ENCODE results near the gene ACVR1B. TPM values are rescaled to one million over a fixed set of nuclear protein-coding genes. Genes with fewer than 3 reads are reported as not detected.
A peak's percentile ranks its signal among the peaks of the same experiment; 100 is the strongest.

The ACVR1B gene
- total RNA-seq, 3 donors from 2014 or later (not counting 1 experiment from before 2014, with no cell fraction given), result 5.9 to 9.6 (median 6.6) TPM

DNA sequence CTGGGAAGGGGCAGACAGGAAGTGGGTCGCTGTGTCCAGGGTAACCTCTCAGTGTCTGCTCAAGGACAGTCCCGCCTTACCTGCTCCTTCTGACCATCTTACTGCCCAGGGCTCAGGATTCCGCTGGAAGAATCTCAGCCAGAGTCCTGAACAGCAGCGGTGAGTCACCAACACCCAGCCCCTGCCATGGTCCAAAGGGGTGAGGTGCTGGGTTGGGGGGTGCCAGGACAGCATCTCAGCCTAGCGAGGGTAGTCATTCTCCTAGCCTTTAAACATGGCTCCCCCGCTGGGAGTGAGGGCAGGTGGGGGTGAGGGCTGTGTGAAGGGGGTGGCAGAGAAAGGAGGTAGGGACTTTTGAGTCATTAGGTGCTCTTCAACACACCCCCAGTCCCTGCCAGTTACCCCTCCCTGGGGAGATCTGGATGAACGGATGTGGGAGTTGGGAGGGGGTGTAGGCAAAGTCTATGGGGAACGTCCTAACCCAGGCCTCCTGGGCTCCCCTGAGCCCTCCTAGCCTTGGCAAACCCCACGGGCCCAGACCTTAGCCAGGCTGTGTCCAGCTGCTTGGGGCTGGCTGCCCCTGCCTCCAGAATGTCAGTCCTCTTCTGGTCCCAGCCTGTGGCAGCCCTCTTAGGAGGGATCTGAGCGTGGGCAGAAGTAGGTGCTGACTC lies 57.7 kb downstream of the ACVR1B start:
- TF ChIP-seq, protein P1, sequence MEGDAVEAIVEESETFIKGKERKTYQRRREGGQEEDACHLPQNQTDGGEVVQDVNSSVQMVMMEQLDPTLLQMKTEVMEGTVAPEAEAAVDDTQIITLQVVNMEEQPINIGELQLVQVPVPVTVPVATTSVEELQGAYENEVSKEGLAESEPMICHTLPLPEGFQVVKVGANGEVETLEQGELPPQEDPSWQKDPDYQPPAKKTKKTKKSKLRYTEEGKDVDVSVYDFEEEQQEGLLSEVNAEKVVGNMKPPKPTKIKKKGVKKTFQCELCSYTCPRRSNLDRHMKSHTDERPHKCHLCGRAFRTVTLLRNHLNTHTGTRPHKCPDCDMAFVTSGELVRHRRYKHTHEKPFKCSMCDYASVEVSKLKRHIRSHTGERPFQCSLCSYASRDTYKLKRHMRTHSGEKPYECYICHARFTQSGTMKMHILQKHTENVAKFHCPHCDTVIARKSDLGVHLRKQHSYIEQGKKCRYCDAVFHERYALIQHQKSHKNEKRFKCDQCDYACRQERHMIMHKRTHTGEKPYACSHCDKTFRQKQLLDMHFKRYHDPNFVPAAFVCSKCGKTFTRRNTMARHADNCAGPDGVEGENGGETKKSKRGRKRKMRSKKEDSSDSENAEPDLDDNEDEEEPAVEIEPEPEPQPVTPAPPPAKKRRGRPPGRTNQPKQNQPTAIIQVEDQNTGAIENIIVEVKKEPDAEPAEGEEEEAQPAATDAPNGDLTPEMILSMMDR (IDR thresholded peaks at IDR 0.05), result no peak
- Histone ChIP-seq H3K27ac (ENCODE audit: low read length) (no peak overlapping the region), H3K4me1 (ENCODE audit: control insufficient read depth, insufficient read depth, low read length) (peaks cover 31% of the 10 kb centered on the region), H3K27me3 (ENCODE audit: control insufficient read depth, insufficient read depth, low read length) (peaks cover 4% of the 10 kb centered on the region), H3K4me3 (ENCODE audit: low read length) (no peak overlapping the region), H3K9me3 (ENCODE audit: control insufficient read depth, insufficient read depth, low read length) (no peaks in the 10 kb centered on the region), H3K36me3 (ENCODE audit: control insufficient read depth, insufficient read depth, low read length) (peaks cover 3% of the 10 kb centered on the region)
- ATAC-seq (no peak), DNase-seq (no peak)
- 87% methylated on average over 10 of the region's 10 CpGs for WGBS (ENCODE audit: insufficient coverage)
- Mint-ChIP-seq H3K4me3 (peak overlapping the region; percentile 52), H3K36me3 (no peaks in the 10 kb centered on the region), H3K27me3 (ENCODE audit: low read depth in 2 of 2) (no peaks in the 10 kb centered on the region), H3K9me3 (no peaks in the 10 kb centered on the region), H3K27ac (peak overlapping the region; percentile 90 to 95), H3K4me1 (peaks cover 27 to 34% of the 10 kb centered on the region in 2 donors)
- intact Hi-C loops (cut with micrococcal nuclease), result no loop called here

DNA sequence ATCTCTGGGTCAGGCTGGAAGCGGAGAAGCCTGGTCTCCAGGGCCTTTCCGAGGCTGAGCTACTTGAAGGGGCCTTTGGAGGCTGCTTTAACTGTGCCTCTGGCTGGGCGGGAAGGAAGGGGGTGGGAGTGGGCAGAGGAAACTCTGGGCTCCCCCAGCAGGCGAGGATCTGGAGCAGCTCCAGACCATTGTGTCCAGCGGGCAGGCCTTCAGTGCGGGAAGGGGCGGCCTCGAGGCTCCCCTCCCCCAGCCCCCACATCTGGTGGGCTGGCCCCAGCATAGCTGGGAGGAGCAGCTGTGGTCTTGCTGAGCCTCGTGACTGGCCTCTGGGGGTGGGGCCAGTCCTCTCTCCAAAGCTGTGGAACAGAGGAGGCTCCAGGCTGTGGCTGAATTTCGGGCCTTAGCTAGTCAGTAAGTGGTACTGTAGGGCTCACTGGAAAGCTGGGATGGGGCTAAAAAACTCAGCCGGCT lies 58.7 kb downstream of the ACVR1B start:
- Histone ChIP-seq H3K4me1 (ENCODE audit: control insufficient read depth, insufficient read depth, low read length) (peaks cover 30% of the 10 kb centered on the region), H3K4me3 (ENCODE audit: low read length) (no peak overlapping the region), H3K27me3 (ENCODE audit: control insufficient read depth, insufficient read depth, low read length) (peaks cover 4% of the 10 kb centered on the region), H3K27ac (ENCODE audit: low read length) (no peak overlapping the region), H3K9me3 (ENCODE audit: control insufficient read depth, insufficient read depth, low read length) (no peaks in the 10 kb centered on the region), H3K36me3 (ENCODE audit: control insufficient read depth, insufficient read depth, low read length) (peaks cover 3% of the 10 kb centered on the region)
- H3K36me3 Mint-ChIP-seq, result no peaks in the 10 kb centered on the region
- 62% methylated on average over 11 of the region's 11 CpGs for WGBS (ENCODE audit: insufficient coverage)
- intact Hi-C loops (cut with micrococcal nuclease), result no loop called here
- TF ChIP-seq, protein P1 (IDR thresholded peaks at IDR 0.05), result no peak
- no peaks in the 10 kb centered on the region for H3K27me3 Mint-ChIP-seq (ENCODE audit: low read depth in 2 of 2)
- DNase-seq (no peak), ATAC-seq (no peak)
- H3K4me1 Mint-ChIP-seq, result peaks cover 27 to 32% of the 10 kb centered on the region in 2 donors
- H3K4me3 Mint-ChIP-seq, result no peak overlapping the region
- H3K27ac Mint-ChIP-seq, result peak overlapping the region; percentile 26 to 95
- no peaks in the 10 kb centered on the region for H3K9me3 Mint-ChIP-seq

DNA sequence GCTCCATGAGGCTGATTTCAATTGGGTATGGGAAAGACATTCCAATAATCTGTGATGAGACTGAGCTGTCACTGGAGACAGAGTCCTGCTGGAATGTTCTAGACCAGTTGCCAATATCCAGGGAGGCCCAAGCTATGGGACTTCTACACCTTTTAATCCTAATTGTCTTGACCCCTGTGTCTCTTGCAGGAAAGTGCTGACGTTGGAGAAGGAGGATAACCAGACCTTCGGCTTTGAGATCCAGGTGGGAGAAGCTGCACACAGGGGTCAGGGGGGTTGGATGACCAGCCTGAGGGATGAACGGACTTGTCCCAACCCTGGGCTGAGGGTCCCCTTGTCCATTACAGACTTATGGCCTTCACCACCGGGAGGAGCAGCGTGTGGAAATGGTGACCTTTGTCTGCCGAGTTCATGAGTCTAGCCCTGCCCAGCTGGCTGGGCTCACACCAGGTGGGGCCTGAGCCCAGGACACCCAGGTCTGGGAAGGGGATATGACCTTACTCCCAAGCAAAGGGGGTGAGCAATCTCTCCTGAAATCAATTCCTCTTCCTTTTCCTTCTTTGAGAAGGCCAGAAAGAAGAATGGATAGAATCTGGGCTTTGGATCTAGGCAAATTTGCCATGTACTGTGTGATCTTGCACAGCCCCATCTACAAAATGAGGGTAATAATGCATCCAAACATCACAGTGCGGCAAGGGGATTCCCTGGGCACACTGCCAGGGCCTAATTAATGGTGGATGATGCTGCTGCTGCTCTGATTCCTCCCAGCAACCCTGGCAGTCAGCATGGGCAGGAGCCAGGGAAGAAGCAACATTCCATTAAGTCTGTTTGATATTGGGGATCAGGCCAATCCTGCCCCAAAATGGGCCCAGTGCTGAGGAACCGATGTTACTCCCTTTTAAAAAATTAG lies 59.4 kb downstream of the ACVR1B start:
- Mint-ChIP-seq H3K27me3 (ENCODE audit: low read depth in 2 of 2) (no peaks in the 10 kb centered on the region), H3K36me3 (no peaks in the 10 kb centered on the region), H3K27ac (peak overlapping the region in 1 of 2 donors; percentile 26), H3K4me3 (peak overlapping the region; percentile 1), H3K4me1 (peaks cover 19 to 24% of the 10 kb centered on the region in 2 donors), H3K9me3 (no peaks in the 10 kb centered on the region)
- H3K36me3 ChIP-seq (ENCODE audit: control insufficient read depth, insufficient read depth, low read length), result peaks cover 3% of the 10 kb centered on the region
- intact Hi-C loops (cut with micrococcal nuclease), result no loop called here
- H3K9me3 ChIP-seq (ENCODE audit: control insufficient read depth, insufficient read depth, low read length), result no peaks in the 10 kb centered on the region
- no peak overlapping the region for H3K27ac ChIP-seq (ENCODE audit: low read length)
- DNase-seq, result peak in 1 of 2 donors; percentile 33
- H3K4me3 ChIP-seq (ENCODE audit: low read length), result no peak overlapping the region
- 91% methylated on average over 8 of the region's 8 CpGs for WGBS (ENCODE audit: insufficient coverage)
- TF ChIP-seq, protein P1 (IDR thresholded peaks at IDR 0.05), result no peak
- H3K27me3 ChIP-seq (ENCODE audit: control insufficient read depth, insufficient read depth, low read length), result peaks cover 4% of the 10 kb centered on the region
- peaks cover 22% of the 10 kb centered on the region for H3K4me1 ChIP-seq (ENCODE audit: control insufficient read depth, insufficient read depth, low read length)
- no peak for ATAC-seq
